GM12892 (cell line): Measurements from ENCODE around the gene NPHP1.

ENCODE experiments used
- POLR2A ChIP-seq: IDR thresholded peaks from 2 replicates; pipeline ENCODE4 v1.6.1; 2011; ENCODE audit warnings: low read depth, low read length, control low read depth
- POLR2AphosphoS5 ChIP-seq: IDR thresholded peaks from 2 replicates; pipeline ENCODE4 v1.6.1; 2011; ENCODE audit warnings: low read depth, low read length, control low read depth
- TAF1 ChIP-seq: IDR thresholded peaks from 2 replicates; pipeline ENCODE4 v1.6.1; 2011; ENCODE audit warnings: low read depth, mild to moderate bottlenecking, control low read depth, low read length, borderline replicate concordance

DNA sequence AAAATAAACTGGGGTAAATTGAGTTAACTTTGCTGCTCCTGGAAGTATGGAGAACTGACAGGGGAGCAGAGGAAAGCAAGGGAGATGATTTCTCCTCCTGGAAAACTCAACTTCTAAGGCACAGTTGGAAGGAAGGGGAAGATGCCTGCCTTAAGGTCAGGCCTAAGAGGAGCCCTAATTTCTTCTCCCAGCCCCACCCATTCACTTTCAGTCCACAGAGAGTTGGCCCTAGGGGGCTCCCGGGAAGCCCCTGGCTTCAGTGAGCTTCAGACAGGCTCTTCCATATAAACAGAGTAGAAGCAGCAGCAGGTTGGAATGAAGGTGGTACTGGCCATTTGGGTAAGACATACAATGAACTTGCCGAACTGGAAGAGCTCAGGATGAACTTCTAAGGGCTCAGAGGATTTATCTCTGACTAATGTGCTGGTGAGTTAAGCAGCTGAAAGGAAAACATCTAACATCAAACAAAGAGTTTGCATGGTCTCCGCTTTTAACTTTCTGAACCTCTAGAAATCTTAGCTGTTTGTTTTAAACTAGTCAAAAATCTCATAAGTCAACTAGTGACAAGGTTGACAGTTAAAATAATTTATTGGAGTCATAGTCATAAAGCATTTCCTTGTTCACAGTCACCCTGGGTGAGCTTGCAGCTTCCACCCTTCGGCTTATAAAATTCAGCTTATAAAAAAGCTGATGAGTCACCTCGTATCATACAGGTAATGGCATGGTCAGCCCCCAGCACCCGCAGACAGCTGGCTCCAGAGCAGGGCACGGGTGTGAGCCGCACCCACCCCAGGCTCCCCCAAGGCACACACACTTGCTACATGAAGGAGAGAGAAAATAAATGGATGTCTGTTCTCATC lies 99.0 kb downstream of the NPHP1 start:
- TF ChIP-seq TAF1 (no peak), POLR2A (no peak), POLR2AphosphoS5 (no peak)
